HG03378 (cell line): ENCODE results near the gene IRS2.
"Not testable (repeated sequence)": the region's sequence is repeated elsewhere in the genome, so short reads cannot be mapped to it uniquely, and the experiment has no call there.

ENCODE experiments used
- ATAC-seq: cut with Tn5 transposase; IDR thresholded peaks from one replicate; pipeline ENCODE4 v1.9.1; 2021; ENCODE audit warnings: mild to moderate bottlenecking, moderate library complexity; ENCODE audit not compliant: unreplicated experiment

The IRS2 gene

DNA sequence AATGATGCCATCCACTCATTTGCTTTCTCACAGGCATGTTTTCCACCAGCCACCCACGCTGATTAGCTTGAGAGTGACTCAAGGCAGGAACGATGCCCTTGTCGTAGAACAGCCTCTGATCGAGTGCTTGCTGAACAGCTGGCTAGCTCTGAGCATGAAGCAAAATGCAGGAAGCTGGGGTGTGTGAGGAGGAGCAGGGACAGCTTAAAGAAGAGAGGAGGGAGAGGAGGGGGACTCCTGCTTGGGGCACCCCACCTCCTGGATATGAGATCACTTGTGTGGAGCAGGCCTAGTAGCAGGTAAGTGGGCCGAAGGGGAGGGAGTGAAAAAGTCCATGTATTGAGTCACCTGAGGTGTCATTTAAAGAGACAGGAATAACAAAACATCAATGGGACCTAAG, 48.8 kb downstream of the IRS2 start:
- ATAC-seq = no peak

DNA sequence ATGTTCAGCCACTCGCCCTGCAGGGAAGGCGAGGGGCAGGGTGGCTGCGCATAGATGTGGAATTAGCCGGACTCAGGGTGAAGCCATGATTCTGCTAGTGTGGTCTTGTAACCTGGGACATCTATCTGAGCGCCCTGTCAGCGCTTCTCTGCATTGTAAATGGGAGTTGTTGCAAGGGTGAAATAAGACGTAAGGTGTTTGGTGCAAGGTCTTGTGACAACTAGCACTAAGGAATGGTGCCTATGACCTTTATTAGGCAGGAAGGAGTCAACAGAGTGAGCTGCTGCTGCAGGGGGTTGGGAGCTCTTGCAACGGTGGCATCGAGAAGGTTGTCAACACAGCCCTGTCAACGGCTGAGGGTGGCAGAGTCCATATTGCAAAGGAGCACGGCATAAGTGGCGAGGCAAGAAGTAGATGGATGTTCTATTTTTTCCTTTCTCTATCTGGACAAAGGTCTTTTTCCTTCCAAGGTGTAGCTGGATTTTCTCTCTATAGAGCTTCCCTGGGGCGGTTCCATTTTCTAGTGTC, 49.3 kb downstream of the IRS2 start:
- ATAC-seq = no peak

DNA sequence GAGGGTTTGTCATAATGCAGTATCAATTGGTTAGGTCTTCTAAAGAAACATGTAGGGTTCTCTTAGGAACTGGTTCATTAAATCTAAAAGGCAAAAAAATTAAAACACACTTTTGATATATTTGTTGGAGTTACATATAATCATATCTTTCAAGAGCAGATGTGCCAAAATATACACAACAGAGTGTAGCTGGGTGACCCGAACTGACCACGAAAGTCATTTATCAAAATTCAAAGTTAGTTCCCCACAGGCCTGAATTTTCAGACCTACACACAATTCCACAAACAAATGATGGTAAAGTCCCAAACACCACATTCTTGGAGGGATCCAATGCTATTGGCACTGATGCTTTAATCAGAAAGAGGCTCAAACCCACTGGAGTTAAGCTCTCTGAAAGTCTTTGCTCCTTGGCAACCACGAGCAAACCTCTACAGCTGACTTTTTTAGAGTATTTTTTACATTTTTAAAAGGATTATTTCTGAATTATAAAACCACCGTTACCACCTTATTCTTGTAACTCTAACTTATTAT, 50.9 kb downstream of the IRS2 start:
- ATAC-seq = no peak

DNA sequence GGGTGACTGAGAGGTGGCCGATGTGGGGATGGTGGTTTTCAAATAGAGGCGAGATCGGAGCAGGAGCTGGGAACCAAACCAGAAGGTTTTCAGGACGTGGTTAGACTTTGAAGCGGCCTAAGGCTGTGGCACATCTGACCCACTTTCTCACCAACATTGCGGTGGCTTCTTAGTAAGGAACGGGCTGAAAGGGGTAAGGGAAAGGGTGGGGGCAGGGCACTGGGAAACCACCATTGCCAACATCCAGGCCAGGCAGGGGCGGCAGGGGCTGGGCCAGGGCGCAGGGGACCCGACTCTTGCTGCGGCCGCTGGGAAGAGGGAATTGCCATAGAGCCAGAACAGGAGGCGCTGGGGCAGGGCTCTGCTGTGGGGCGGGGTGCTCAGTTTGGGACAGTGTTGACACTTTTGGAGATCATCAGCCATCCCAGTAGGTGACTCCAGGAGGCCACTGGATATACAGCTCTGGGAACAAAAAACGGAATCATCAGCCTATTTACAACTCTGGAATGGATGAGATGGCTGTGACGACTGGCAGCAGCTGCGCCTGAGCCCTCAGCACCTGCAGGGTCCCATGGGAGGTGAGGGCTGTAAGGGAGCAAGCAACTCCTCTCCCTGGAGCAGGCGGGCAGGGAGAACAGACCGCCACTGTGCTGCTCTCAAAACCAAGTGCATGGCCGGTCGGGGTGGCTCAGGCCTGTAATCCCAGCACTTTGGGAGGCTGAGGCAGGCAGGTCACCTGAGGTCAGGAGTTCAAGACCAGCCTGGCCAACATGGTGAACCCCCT, 52.2 kb downstream of the IRS2 start:
- no peak for ATAC-seq

DNA sequence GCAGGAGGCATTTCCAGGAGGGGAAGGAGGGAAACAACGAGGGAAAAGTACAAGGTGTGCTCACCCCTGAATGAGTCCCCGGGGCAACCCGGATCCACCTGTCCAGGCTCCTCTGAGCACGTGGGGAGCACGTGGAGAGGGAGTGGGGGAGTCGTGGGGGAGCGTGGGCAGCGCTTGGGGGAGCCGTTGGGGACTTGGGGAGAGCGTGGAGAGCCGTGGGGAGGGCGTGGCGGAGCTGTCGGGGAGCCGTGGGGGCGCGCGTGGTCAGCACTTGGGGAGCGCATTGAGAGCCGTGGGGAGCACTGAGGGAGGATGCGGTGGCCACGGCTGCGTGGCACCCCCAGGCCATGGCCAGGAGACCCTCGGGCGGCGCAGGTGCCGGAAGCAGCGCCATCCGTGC, 52.8 kb downstream of the IRS2 start:
- no peak for ATAC-seq

DNA sequence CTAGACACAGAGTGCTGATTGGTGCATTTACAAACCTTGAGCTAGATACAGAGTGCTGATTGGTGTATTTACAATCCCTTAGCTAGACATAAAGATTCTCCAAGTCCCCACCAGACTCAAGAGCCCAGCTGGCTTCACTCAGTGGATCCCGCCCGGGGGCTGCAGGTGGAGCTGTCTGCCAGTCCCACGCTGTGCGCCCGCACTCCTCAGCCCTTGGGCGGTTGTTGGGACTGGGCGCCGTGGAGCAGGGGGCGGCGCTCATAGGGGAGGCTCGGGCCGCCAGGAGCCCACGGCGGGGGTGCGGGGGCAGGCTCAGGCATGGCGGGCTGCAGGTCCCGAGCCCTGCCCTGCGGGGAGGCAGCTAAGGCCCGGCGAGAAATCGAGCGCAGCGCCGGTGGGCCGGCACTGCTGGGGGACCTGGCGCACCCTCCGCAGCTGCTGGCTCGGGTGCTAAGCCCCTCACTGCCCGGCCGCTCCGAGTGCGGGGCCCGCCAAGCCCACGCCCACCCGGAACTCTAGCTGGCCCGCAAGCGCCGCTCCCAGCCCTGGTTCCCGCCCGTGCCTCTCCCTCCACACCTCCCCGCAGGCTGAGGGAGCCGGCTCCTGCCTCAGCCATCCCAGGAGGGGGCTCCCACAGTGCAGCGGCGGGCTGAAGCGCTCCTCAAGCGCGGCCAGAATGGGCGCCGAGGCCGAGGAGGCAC, 53.8 kb downstream of the IRS2 start:
- not testable (repeated sequence) for ATAC-seq

DNA sequence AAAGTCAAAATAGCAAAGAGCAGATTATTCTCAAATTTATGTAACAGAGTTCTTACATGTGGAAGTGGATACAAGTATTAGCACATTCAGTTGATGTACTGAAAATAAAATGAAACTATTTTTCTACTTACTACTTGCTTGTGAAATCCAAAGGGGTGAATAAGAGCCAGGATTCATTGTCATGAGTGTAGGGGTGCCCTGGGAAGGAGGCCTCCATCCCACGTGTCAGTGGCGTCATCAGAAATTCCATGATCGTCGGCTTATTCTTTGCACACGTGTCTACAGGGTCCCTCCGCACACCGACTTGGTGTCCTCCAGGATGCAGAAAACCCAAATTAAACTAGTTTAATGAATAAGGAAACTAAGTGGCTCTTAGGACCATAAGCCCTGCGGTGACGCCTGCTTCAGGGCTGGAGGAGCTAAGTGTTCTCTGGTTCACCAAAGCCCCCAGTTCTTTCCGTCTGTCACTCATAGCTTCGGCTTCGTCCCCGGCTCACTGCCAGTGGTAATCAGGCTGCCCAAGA, 55.5 kb downstream of the IRS2 start:
- ATAC-seq = no peak

DNA sequence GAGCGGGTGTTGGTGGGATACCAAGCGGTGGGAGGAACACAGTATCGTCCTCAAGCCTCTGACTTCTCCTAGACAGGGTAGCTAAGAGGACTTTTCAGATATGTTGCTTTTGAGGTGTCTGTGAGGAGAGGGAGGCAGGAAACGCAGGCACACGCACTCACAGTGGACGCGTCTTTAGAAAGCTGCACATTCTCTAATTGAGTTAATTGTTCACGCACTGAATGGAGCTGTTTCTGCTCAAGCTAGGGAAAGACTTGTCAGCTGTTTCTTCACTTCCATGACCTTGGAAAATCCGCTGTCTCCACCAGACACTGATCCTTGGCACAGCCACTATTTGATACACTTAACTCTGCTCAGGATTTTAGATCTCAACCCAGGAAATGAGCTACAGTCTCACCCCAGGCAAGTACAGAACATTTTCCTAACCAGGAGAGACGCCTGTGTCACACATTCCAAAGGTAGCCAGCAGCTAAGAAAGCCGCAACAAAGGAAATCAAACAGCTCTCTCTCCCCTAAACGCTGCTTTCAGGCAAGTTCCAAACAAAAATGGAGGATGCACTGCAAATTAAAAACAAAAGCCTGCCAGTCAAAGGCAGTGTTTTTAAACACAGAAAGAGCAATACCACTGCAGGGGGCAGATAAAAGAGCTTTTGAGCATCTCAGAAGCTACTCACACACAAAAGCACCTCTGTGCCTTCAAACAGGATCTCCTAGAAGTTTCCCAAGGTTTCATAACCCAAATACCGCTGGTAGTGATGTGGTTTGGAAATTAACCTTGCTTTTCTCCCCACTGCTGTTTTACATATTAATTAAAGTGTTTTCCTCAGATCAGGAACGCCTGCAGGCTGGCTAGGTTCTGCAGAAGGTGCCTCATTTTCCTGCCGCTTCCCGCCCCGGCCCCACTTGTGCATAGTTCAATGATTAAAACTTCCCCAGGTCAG, 57.3 kb downstream of the IRS2 start:
- no peak for ATAC-seq

DNA sequence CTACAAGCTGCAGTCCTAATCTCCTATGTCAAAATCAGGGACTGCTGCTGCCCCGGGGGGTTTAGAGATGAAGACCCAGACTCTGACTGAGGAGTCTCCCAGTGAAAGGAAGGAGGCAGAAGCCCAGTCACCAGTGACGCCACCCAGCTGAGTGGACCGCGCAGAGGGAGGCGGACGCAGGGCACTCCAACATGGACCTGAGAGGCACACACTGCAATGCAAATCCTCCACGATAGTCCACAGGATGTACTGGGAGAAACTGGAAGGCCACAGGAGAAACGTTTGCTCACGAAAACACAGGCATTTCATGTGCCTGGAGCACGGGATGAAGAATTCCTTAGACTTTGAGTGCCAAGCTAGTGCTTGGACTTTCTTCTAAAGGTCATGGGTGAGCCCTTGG, 58.3 kb downstream of the IRS2 start:
- ATAC-seq = no peak

DNA sequence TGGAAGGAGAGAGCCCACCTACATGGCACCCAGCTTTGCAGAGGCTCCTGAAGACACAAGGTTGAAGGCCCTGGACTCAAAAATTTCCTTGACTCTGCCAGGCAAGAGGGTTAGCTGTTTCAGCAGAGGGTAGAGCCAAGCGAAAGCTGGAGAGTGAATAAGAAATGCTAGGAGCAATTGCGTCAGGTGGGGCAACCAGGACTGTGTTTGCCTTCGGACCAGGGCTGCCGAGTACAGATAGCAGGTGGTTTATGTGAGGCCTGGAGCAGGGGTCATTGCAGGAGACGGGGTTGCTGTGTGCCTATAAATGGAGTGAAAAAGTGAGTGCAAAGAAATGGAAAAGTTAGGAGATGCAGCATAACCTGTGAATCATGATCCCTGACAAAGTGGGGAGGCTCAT, 59.1 kb downstream of the IRS2 start:
- ATAC-seq = no peak

DNA sequence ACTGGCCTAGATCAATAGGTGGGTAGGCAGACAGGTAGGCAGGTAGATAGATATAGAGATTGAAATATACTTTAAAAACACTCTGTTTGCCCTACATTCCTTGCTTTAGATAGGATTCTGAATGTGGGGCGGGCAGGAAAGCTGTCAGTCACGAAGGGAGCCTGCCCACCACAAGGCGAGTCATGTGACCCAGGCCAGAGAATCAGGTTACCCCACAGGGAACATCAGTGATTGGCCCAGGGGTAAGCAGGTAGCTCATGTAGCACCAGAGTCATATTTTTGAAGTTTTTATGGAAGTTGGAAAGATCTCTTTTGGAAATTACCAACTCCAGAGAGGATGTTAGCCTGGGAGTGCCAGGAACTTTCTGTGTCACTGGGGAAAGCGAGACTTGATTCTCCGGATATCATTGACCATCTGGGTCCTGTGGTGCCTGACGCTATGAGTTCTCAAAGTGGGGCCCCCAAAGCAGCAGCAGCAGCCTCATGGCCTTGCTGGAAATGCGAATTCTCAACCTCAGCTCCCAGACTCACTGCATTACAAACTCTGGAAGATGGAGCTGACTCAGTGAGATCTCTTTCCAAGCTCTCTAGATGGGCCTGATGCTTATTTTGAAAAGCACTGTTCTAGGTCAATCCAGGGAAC, 60.3 kb downstream of the IRS2 start:
- no peak for ATAC-seq

DNA sequence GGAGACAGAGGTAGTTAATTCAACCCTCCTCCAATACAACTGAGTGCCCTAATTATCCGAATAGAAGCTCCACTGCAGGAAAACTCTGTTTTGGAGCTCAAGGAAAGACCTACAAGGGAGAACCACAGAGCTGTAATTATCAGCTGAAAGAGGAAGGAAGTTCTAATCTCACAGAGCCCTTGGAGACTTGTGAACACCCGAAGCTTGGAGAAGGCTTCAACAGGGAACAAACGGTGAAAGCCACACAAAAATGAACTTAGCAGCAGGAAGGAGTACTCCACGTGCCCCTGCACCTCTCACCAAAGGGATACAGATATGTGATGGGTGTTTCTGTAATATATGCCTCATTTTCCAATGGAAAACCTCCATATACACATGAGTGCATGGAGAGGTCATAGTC, 61.1 kb downstream of the IRS2 start:
- ATAC-seq = no peak

DNA sequence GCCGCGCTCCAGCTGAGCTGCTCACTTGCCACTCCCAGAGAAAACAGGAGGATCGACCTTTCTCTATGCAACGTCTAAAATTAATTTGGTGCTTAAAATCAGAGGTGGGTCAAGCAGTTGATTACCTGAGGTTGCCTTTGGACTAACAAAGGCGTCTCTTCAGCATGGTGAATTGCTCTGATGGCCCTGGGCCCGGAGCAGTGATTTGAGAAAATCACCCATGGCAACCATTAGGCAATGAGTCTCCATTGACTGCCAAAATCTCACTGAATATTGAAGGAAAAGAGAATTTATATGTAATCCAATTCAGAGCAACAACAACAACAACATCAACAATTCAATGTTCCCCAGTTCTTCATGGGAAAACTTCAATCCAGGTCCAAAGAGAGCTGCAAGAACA, 61.8 kb downstream of the IRS2 start:
- no peak for ATAC-seq

DNA sequence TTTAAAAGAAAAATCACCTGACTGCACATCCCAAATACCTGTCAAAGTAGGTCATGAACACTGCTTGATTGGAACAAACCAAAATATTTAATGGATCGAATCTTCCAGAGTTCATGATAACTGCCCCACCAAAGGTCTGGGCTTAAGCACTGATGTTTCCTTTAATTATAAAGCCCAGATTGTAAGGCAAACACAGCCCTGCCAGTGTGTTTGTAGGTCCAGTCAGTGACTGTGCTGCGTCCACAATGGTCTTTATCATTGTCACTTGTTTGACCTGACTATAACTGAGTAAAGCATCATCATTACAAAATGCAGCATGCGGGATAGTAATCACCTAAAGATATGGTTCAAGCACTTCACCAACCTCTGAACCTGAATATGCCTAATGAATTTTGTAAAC, 63.3 kb downstream of the IRS2 start:
- ATAC-seq = no peak

DNA sequence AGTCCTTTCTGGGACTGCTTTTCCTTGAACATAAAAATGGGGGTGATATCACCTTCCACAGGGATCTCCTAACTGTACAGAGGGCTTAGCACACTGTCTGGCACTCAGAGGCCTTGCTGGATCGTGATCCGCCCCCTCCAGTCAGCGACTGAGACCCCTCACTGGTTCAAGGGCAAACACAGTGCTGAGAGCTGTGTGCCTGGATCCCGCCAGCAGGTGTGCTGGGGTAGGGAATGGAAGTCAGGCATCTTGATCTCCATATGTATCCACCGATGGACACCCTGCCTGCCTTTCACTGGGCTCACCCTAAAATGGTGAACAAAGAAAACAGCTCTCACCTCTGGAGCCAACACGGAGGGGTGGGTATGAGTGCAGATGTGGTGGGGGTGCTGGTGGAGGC, 64.3 kb downstream of the IRS2 start:
- ATAC-seq = no peak

DNA sequence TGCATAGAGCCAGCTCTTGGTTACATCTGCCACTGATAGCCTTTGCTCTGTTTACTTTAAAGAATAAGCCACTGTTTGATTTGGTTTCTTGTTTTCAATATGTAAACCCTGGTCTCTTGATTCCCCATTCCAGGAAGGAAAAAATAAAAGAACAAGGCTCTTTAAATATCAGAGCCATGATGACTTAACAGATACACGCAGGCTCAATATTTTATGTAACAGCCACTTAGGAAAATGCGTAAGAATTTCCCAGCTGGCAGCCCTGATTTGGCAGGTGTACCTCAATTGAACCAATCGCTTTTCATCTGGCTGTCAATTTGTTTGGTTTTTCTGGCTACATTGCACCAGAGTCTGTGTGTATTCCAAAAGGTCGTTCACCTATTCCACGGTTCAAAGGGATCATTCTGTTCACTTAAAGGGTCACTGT, 65.6 kb downstream of the IRS2 start:
- ATAC-seq = no peak

DNA sequence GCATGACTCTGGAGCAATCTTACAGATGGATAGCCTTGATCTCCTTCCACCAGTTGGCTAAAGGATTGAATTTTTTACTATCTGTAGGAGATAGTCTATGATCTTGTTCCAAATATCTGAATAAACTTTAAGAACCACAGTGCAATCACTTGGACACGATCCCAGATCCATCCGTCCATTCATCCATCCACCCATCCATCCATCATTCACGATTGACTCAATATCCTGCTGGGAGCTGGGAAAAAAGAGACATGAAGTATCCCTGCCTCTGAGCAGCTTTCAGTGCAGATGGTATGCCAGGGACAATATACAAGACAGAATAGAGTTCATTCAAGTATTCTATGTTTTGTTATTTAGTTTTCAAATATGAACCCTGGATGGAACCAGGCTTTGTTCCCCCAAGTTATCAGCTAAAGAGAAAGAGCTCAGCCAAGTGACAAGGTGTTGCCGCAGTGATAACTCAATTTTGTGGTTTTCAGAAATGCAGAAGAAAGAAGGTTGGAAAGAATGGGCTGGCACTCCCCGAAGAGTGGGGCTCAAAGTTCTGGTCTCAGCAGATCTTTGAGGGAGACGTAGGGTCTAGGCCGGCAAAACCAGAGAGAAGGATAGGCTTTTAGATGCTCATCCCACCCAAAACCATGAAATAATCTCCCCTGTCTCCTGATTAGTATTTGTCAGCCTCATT, 66.3 kb downstream of the IRS2 start:
- no peak for ATAC-seq

DNA sequence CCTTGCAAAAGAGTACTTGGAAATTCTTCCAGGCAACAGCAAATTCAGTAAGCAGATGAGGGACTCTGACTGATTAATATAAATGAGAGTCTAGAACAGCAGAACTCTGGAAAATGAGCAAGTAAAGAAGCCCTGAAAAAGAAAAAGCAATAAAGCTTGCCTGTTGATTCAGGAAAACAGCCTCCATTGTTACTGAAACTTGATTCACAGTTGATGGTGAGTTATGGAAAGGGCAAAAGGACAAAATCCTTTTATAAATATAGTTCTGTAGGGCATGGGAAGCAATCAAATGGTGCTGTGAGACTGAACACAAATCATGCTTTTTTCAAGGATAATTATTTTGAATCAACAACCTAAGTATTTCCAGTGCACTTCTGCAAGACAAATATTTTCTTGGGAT, 67.7 kb downstream of the IRS2 start:
- no peak for ATAC-seq

DNA sequence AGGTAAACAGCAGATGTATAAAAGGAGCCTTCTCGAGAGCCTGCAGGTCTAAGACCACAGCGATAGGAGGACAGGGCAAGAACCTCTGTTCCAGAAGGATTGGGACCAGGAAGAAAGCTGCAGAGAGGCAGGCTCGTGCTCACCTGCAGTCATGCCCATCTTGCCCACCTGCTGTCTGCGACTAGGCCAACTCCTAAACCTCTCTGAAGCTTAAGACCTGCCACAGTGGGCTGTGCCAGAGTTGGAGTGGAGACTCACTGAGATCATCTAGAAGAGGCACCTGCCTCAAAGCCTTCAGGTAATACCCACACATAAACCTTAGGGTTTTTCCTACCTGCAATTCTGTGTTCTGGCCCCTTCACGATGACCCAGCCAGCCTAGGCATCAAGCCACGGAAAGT, 68.7 kb downstream of the IRS2 start:
- ATAC-seq = no peak

DNA sequence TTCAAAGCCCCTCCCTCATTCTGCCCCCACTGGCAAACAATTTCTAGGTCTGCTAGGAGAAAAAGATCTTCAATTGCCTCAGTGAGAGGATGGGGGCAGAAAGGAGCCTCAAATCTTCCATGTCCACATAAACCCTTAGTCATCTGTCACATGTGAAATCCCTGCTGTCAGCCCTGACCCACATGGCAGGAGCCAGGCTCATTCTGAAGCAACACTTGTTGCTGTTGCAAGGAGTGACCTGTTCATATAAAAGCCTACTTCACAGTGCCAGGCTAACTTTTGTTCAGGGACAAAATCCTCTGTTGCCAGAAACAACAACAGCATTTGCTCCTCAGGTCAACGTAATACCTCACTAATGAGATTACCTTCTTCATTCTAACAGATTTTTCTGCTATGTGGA, 70.5 kb downstream of the IRS2 start:
- no peak for ATAC-seq
